Testis (tissue), 3 donors: ENCODE results near the gene SLX4IP. TPM values are rescaled to one million over a fixed set of nuclear protein-coding genes. Genes with fewer than 3 reads are reported as not detected.

Source experiments
- DNase-seq: peaks from one replicate; pipeline ENCODE4 v3.0.0-alpha.2; 2019
- H3K27ac ChIP-seq, 2 donors: fragments of 200-600 bp; sonication (generic); one replicate each; pipeline ENCODE4 v1.5.1; 2019
- H3K27me3 ChIP-seq: fragments of 200-600 bp; sonication (generic); one replicate; pipeline ENCODE4 v1.5.1; 2019
- H3K36me3 ChIP-seq: fragments of 200-600 bp; sonication (generic); one replicate; pipeline ENCODE4 v1.5.1; 2017; ENCODE audit warnings: low read depth; ENCODE audit errors: missing control alignments
- H3K4me1 ChIP-seq: fragments of 200-600 bp; sonication (generic); one replicate; pipeline ENCODE4 v1.5.1; 2019
- H3K4me3 ChIP-seq, 2 donors: fragments of 200-600 bp; sonication (generic); one replicate each; pipeline ENCODE4 v1.5.1; 2017 to 2019
- H3K9me3 ChIP-seq: fragments of 200-600 bp; sonication (generic); one replicate; pipeline ENCODE4 v1.5.1; 2017
- CTCF ChIP-seq, 3 experiments: fragments of 450-650 bp in 2 of 3; fragments of 200-600 bp in 1 of 3; sonication (generic) in 1 of 3; IDR thresholded peaks; one replicate each; pipeline ENCODE4 v1.5.1; 2016 to 2019; ENCODE audit warnings: antibody characterized with exemption in 3 of 3, mild to moderate bottlenecking in 2 of 3, moderate library complexity in 1 of 3
- POLR2A ChIP-seq: fragments of 450-650 bp; IDR thresholded peaks from one replicate; pipeline ENCODE4 v1.6.1; 2017; ENCODE audit warnings: antibody characterized with exemption, mild to moderate bottlenecking, moderate library complexity
- WGBS, 2 donors: methylation state at CpG; one replicate each; pipeline ENCODE4 v1.1.5; 2018; 5-methylcytosine and 5-hydroxymethylcytosine counted together
- intact Hi-C: fragments of 100-400 bp; cut with DNase I; formaldehyde crosslinking; loops from one replicate; pipeline ENCODE4 v1.15.1; 2023; ENCODE audit warnings: low total_unique reads
- polyA plus RNA-seq: library from polyadenylated mRNA; stranded (reverse); fragments of 350-450 nt; fragmentation: Illumina TruSeq; extraction: RNeasy Lipid Tissue Mini Kit (QIAGEN cat#74804); gene quantifications from one replicate; pipeline ENCODE4 v1.2.3, GENCODE V29; 2014; ENCODE audit warnings: low read depth, low replicate concordance; ENCODE audit not compliant: insufficient read depth
- total RNA-seq, 2 donors: library from RNA; depleted of rRNA; stranded (reverse); fragments of >200 nt; gene quantifications; one replicate each; pipeline ENCODE4 v1.2.3, GENCODE V29; 2016

SLX4IP gene
- total and polyA plus RNA-seq, 3 donors from 2014 or later: 3.8 to 10.8 (median 9.7) TPM

DNA sequence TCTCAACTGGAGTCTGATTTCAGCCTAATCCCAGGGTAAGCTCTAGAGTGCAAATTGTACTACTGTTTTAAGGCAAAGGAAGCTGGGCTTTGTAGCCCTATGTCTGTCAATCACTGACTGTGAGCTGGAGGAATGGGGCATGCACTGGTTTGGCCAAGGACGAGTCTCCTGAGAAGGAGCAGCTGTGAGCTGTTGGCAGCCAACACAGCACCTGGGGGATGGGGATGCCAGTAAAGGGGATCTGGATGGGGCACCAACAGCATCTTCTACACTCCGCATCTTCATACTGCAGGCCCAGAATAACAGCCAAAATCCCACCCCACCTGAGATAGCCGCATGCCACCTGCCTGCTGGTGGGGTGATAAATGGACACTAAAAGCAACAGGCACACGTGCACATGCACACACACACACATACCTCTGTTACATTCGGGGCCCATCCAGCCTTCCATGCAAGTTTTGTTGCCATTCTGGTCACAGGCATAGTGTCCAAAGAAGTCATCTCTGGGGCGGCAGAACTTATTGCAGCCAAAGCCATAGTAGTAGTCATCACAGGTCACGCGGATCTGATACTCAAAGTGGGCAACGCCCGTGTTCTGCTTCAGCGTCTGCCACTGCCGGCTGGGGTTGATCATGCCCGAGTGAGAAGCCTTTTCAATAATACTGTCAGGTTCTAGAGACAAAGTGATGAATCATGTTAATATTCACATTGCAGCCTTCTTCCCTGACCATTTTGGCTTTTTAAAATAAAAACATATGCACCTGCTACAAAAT lies 223.1 kb downstream of the SLX4IP start:
- WGBS, 2 donors: 71 to 89% methylated on average over 13 of the region's 13 CpGs
- H3K27ac ChIP-seq: no peak overlapping the region
- no peak for TF ChIP-seq POLR2A
- no peak for TF ChIP-seq CTCF (IDR thresholded peaks at IDR 0.05)
- intact Hi-C loops: no loop called here
- DNase-seq: no peak
- no peaks in the 10 kb centered on the region for H3K36me3 ChIP-seq
- no peaks in the 10 kb centered on the region for H3K9me3 ChIP-seq
- H3K4me3 ChIP-seq: no peak overlapping the region
- H3K4me1 ChIP-seq: peaks cover 28% of the 10 kb centered on the region
- no peaks in the 10 kb centered on the region for H3K27me3 ChIP-seq

GRCh38 chr20:10658876-10659632 lies 223.9 kb downstream of the SLX4IP start:
- Histone ChIP-seq H3K9me3 (no peaks in the 10 kb centered on the region), H3K36me3 (no peaks in the 10 kb centered on the region), H3K4me3 (no peak overlapping the region), H3K27me3 (no peaks in the 10 kb centered on the region), H3K4me1 (peaks cover 21% of the 10 kb centered on the region), H3K27ac (no peak overlapping the region)
- 53 to 65% methylated on average over 5 of the region's 5 CpGs for WGBS, 2 donors
- intact Hi-C loops: no loop called here
- no peak for TF ChIP-seq POLR2A
- TF ChIP-seq CTCF (IDR thresholded peaks at IDR 0.05): no peak
- DNase-seq: no peak

- TF ChIP-seq CTCF (IDR thresholded peaks at IDR 0.05): no peak
- TF ChIP-seq POLR2A: no peak
- H3K27me3 ChIP-seq: no peaks in the 10 kb centered on the region
- peaks cover 22% of the 10 kb centered on the region for H3K4me1 ChIP-seq
- intact Hi-C loops: no loop called here
- 68 to 85% methylated on average over 11 to 12 of the region's 12 CpGs for WGBS, 2 donors
- no peak overlapping the region for H3K4me3 ChIP-seq
- H3K27ac ChIP-seq: no peak overlapping the region
- no peaks in the 10 kb centered on the region for H3K36me3 ChIP-seq
- no peak for DNase-seq
- no peaks in the 10 kb centered on the region for H3K9me3 ChIP-seq
Observed at GRCh38 chr20:10659651-10660601, 224.8 kb downstream of the SLX4IP start.

- H3K36me3 ChIP-seq: no peaks in the 10 kb centered on the region
- no peaks in the 10 kb centered on the region for H3K9me3 ChIP-seq
- TF ChIP-seq POLR2A (no peak), CTCF (IDR thresholded peaks at IDR 0.05) (no peak)
- 78 to 90% methylated on average over 5 to 11 of the region's 11 CpGs for WGBS, 2 donors
- H3K27me3 ChIP-seq: no peaks in the 10 kb centered on the region
- intact Hi-C loops: no loop called here
- no peak overlapping the region for H3K27ac ChIP-seq
- no peak overlapping the region for H3K4me3 ChIP-seq
- H3K4me1 ChIP-seq: peaks cover 26% of the 10 kb centered on the region
- DNase-seq: no peak
Observed at GRCh38 chr20:10660661-10661060, 225.6 kb downstream of the SLX4IP start.
